Measurements from ENCODE around the gene CD2AP.
"Not testable (repeated sequence)": the region's sequence is repeated elsewhere in the genome, so short reads cannot be mapped to it uniquely, and the experiment has no call there.

CD2AP gene

GRCh38 chr6:47630587-47630986 lies 153.0 kb downstream of the CD2AP start:
- H3K9me3 ChIP-seq: no peaks in the 10 kb centered on the region
- no peak overlapping the region for H3K9ac ChIP-seq
- TF ChIP-seq Cebpa-rat (IDR thresholded peaks at IDR 0.05): no peak
- H3K4me3 ChIP-seq: no peak overlapping the region
- no peaks in the 10 kb centered on the region for H3K36me3 ChIP-seq
- no peak overlapping the region for H3K27ac ChIP-seq
- no peaks in the 10 kb centered on the region for H3K4me1 ChIP-seq
- H4K20me1 ChIP-seq: no peaks in the 10 kb centered on the region
- H3K27me3 ChIP-seq: no peaks in the 10 kb centered on the region
- H3K4me2 ChIP-seq: no peak overlapping the region

- TF ChIP-seq Cebpa-rat (IDR thresholded peaks at IDR 0.05): no peak
- no peaks in the 10 kb centered on the region for H3K4me1 ChIP-seq
- no peaks in the 10 kb centered on the region for H4K20me1 ChIP-seq
- H3K9me3 ChIP-seq: no peaks in the 10 kb centered on the region
- no peaks in the 10 kb centered on the region for H3K27me3 ChIP-seq
- H3K27ac ChIP-seq: no peak overlapping the region
- no peak overlapping the region for H3K4me3 ChIP-seq
- no peaks in the 10 kb centered on the region for H3K36me3 ChIP-seq
- H3K4me2 ChIP-seq: no peak overlapping the region
- no peak overlapping the region for H3K9ac ChIP-seq
These were observed 153.7 kb downstream of the CD2AP start for GRCh38 chr6:47631269-47631772.

- Histone ChIP-seq H3K4me1 (no peaks in the 10 kb centered on the region), H3K27me3 (no peaks in the 10 kb centered on the region), H4K20me1 (no peaks in the 10 kb centered on the region), H3K4me3 (no peak overlapping the region), H3K4me2 (no peak overlapping the region), H3K36me3 (no peaks in the 10 kb centered on the region), H3K9ac (no peak overlapping the region), H3K9me3 (no peaks in the 10 kb centered on the region), H3K27ac (no peak overlapping the region)
- TF ChIP-seq Cebpa-rat (IDR thresholded peaks at IDR 0.05): no peak
These were observed 154.2 kb downstream of the CD2AP start for GRCh38 chr6:47631797-47632196.

- TF ChIP-seq Cebpa-rat (IDR thresholded peaks at IDR 0.05): no peak
- Histone ChIP-seq H3K4me3 (no peak overlapping the region), H3K36me3 (no peaks in the 10 kb centered on the region), H3K9me3 (no peaks in the 10 kb centered on the region), H3K27ac (no peak overlapping the region), H3K9ac (no peak overlapping the region), H3K4me2 (no peak overlapping the region), H3K27me3 (no peaks in the 10 kb centered on the region), H3K4me1 (no peaks in the 10 kb centered on the region), H4K20me1 (no peaks in the 10 kb centered on the region)
These were observed 155.6 kb downstream of the CD2AP start for GRCh38 chr6:47633141-47633540.

- TF ChIP-seq Cebpa-rat (IDR thresholded peaks at IDR 0.05): no peak
- no peak overlapping the region for H3K9ac ChIP-seq
- no peaks in the 10 kb centered on the region for H4K20me1 ChIP-seq
- no peaks in the 10 kb centered on the region for H3K27me3 ChIP-seq
- H3K4me1 ChIP-seq: no peaks in the 10 kb centered on the region
- H3K27ac ChIP-seq: no peak overlapping the region
- H3K9me3 ChIP-seq: no peaks in the 10 kb centered on the region
- H3K4me3 ChIP-seq: no peak overlapping the region
- H3K4me2 ChIP-seq: no peak overlapping the region
- H3K36me3 ChIP-seq: no peaks in the 10 kb centered on the region
These were observed 156.8 kb downstream of the CD2AP start for GRCh38 chr6:47634210-47635047.

GRCh38 chr6:47646689-47647088 lies 169.1 kb downstream of the CD2AP start:
- no peaks in the 10 kb centered on the region for H3K9me3 ChIP-seq
- no peak for TF ChIP-seq Cebpa-rat (IDR thresholded peaks at IDR 0.05)
- no peak overlapping the region for H3K4me2 ChIP-seq
- peaks cover 6% of the 10 kb centered on the region; the same call in 1 of the 2 replicates for H3K4me1 ChIP-seq
- H3K4me3 ChIP-seq: no peak overlapping the region
- no peak overlapping the region for H3K27ac ChIP-seq
- H4K20me1 ChIP-seq: no peaks in the 10 kb centered on the region
- no peaks in the 10 kb centered on the region for H3K36me3 ChIP-seq
- H3K27me3 ChIP-seq: no peaks in the 10 kb centered on the region
- H3K9ac ChIP-seq: no peak overlapping the region

- Histone ChIP-seq H3K27ac (no peak overlapping the region), H3K4me1 (peaks cover 6% of the 10 kb centered on the region; the same call in 1 of the 2 replicates), H3K4me3 (no peak overlapping the region), H3K9me3 (no peaks in the 10 kb centered on the region), H3K27me3 (no peaks in the 10 kb centered on the region), H3K36me3 (no peaks in the 10 kb centered on the region), H4K20me1 (no peaks in the 10 kb centered on the region), H3K4me2 (no peak overlapping the region), H3K9ac (no peak overlapping the region)
- TF ChIP-seq Cebpa-rat (IDR thresholded peaks at IDR 0.05): no peak
These were observed 169.6 kb downstream of the CD2AP start for GRCh38 chr6:47647188-47647587.

GRCh38 chr6:47647626-47648025 lies 170.0 kb downstream of the CD2AP start:
- not testable (repeated sequence) for H4K20me1 ChIP-seq, H3K9me3 ChIP-seq, H3K27me3 ChIP-seq, H3K4me3 ChIP-seq, H3K9ac ChIP-seq, H3K4me1 ChIP-seq, H3K27ac ChIP-seq, H3K36me3 ChIP-seq, H3K4me2 ChIP-seq

GRCh38 chr6:47648031-47648430 lies 170.4 kb downstream of the CD2AP start:
- no peaks in the 10 kb centered on the region for H3K27me3 ChIP-seq
- no peaks in the 10 kb centered on the region for H3K36me3 ChIP-seq
- no peak overlapping the region for H3K4me3 ChIP-seq
- no peak overlapping the region for H3K27ac ChIP-seq
- no peak overlapping the region for H3K4me2 ChIP-seq
- H3K9ac ChIP-seq: no peak overlapping the region
- TF ChIP-seq Cebpa-rat (IDR thresholded peaks at IDR 0.05): no peak
- H3K9me3 ChIP-seq: no peaks in the 10 kb centered on the region
- H4K20me1 ChIP-seq: no peaks in the 10 kb centered on the region
- peaks cover 6% of the 10 kb centered on the region; the same call in 1 of the 2 replicates for H3K4me1 ChIP-seq

- Histone ChIP-seq H3K27ac (no peak overlapping the region), H3K27me3 (no peaks in the 10 kb centered on the region), H3K36me3 (no peaks in the 10 kb centered on the region), H4K20me1 (no peaks in the 10 kb centered on the region), H3K4me3 (no peak overlapping the region), H3K4me1 (peaks cover 6% of the 10 kb centered on the region; the same call in 1 of the 2 replicates), H3K9me3 (no peaks in the 10 kb centered on the region), H3K4me2 (no peak overlapping the region), H3K9ac (no peak overlapping the region)
- TF ChIP-seq Cebpa-rat (IDR thresholded peaks at IDR 0.05): no peak
These were observed 173.2 kb downstream of the CD2AP start for GRCh38 chr6:47650553-47651432.

All from BLaER1 (cell line).